Esophagus (tissue), 2 donors: ENCODE data around the gene ICAM1. TPM values are rescaled to one million over a fixed set of nuclear protein-coding genes. Genes with fewer than 3 reads are reported as not detected.
A peak's percentile ranks its signal among the peaks of the same experiment; 100 is the strongest.

Experiments
- H3K27ac ChIP-seq, 2 donors: one replicate each; pipeline ENCODE4 v1.5.1; 2013; ENCODE audit warnings: low read depth in 2 of 2, mild to moderate bottlenecking in 2 of 2, inconsistent platforms in 1 of 2, low read length in 1 of 2, moderate library complexity in 1 of 2
- H3K27me3 ChIP-seq, 2 donors: one replicate each; pipeline ENCODE4 v1.6.1; 2013; ENCODE audit warnings: low read length in 2 of 2, control low read depth in 1 of 2, mild to moderate bottlenecking in 1 of 2; ENCODE audit not compliant: insufficient read depth in 2 of 2, control insufficient read depth in 1 of 2
- H3K36me3 ChIP-seq, 2 donors: one replicate each; pipeline ENCODE4 v1.6.1; 2013; ENCODE audit warnings: low read length in 1 of 2; ENCODE audit not compliant: control insufficient read depth in 2 of 2, insufficient read depth in 2 of 2
- H3K4me1 ChIP-seq, 2 donors: one replicate each; pipeline ENCODE4 v1.6.1; 2013; ENCODE audit warnings: low read length in 1 of 2; ENCODE audit not compliant: control insufficient read depth in 2 of 2, insufficient read depth in 2 of 2
- H3K4me3 ChIP-seq, 2 donors: one replicate each; pipeline ENCODE4 v1.5.1; 2013; ENCODE audit warnings: low read length in 2 of 2, mild to moderate bottlenecking in 2 of 2, low read depth in 1 of 2, moderate library complexity in 1 of 2
- H3K9me3 ChIP-seq, 2 donors: one replicate each; pipeline ENCODE4 v1.6.1; 2013; ENCODE audit warnings: mild to moderate bottlenecking in 2 of 2, low read depth in 1 of 2, low read length in 1 of 2, moderate library complexity in 1 of 2; ENCODE audit not compliant: control insufficient read depth in 2 of 2, insufficient read depth in 1 of 2
- WGBS, 2 donors: extraction: QIAGEN DNeasy Blood & Tissue Kit; methylation state at CpG; one replicate each; pipeline ENCODE4 v1.1.7; 2013; 5-methylcytosine and 5-hydroxymethylcytosine counted together
- polyA plus RNA-seq, 2 donors: library from polyadenylated mRNA; stranded (reverse); fragments of 200-250 nt; gene quantifications; one replicate each; pipeline ENCODE4 v1.2.3, GENCODE V29; 2013
- donor health status: healthy with polysubstance abuse.
- donor health status: Bipolar disorder and iron deficiency.

The ICAM1 gene
- polyA plus RNA-seq, 2 donors = 4.8 to 8.8 TPM

DNA sequence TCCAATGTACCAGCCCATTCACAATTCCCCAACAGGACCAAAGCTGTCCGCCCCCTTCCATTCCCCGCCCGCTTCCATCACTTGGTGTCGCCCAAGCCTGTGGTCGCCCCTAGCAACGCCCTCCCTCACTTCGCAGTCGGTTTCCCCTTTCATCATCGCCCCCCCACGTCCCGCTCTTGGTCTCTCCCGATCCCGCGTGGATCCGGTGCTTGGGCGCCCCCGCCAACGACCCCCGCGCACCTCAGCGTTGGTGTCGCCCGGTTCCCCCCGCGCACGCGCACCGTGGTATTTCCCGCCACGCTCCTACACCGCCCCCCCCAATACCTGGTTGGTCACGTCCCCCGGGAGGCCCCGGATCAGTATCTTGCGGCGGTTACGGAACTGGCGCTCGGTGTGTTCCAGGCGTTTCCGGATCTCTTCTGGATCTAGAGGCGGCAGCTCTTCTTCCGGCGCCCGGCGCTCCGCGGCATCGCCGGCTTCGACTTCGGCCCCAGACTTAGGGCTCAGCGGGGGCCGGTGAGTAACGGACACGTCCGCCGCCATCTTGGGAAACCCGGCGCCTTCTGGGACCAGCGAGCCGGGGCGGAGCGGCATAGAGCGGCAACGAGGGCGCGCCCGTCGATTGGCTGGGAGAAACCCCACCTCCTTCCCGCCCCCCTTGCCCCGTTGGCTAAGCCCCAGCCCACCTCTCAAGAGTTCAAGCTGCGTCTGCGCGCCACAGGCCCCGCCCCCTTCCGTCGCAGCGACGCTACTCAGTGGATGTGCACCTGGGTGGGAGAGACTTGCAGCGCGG is 62.2 kb downstream of the ICAM1 start, which contains the start of gene RAVER1:
Gene RAVER1 (minus strand): TSS at position 565 of the 793 bp plus-strand sequence. CDS start 22 bp downstream, at position 543.
- H3K36me3 ChIP-seq = peaks cover 0 to 15% of the 10 kb centered on the region in 2 donors
- WGBS, 2 donors = 1% methylated on average over 81 to 82 of the region's 82 CpGs
- H3K4me3 ChIP-seq = peak within 1 kb of the TSS; percentile 78 to 95
- peaks cover 4 to 14% of the 10 kb centered on the region in 2 donors for H3K4me1 ChIP-seq
- H3K9me3 ChIP-seq = no peaks in the 10 kb centered on the region
- no peaks in the 10 kb centered on the region for H3K27me3 ChIP-seq
- peak within 1 kb of the TSS; percentile 87 to 92 for H3K27ac ChIP-seq

DNA sequence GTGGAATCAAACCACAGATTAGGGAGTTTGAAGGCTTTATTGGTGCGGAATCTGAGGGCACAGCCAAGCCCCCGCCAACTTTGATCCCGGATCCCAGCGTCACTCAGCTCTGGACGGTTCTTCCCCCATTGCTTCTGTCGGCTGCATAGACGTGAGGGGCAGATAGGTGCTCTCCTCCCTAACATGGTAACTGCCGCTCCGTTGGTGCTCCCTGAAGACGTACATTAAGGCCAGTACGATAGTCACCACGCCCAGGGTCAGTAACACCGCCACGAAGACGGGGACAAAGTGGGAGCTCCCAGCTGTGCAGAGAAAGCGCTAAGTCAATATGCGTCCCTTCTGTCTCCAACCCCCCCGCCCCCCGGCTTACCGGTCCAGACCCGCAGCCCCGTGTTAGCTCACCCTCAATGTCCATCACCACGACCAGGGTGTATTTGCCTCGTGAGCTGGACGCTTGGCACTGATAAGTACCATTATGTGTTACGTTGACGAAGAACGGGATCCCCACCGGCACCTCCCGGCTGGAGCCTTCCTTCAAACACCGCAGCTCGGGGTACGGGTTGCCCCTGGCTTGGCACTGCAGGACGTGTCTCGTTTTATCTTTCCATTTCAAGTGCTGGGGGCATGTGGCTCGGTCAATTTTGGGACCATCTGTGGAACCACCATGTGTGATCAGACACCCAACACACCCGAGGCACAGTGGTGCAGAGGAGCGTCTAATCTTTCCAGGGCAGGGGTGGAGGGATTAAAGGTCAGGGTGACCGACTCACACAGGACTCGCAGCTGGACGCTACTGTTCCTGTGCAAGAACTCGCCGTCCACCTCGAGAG is 63.1 kb downstream of the ICAM1 start:
- H3K4me3 ChIP-seq = peak overlapping the region; percentile 78 to 95
- peak overlapping the region; percentile 79 to 92 for H3K27ac ChIP-seq
- H3K4me1 ChIP-seq = peaks cover 4 to 14% of the 10 kb centered on the region in 2 donors
- H3K27me3 ChIP-seq = no peaks in the 10 kb centered on the region
- no peaks in the 10 kb centered on the region for H3K9me3 ChIP-seq
- 12 to 16% methylated on average over 44 of the region's 44 CpGs for WGBS, 2 donors
- peaks cover 0 to 7% of the 10 kb centered on the region in 2 donors for H3K36me3 ChIP-seq

GRCh38 chr19:10334588-10335351 is 63.9 kb downstream of the ICAM1 start:
- peak overlapping the region; percentile 79 to 92 for H3K27ac ChIP-seq
- peaks cover 7 to 14% of the 10 kb centered on the region in 2 donors for H3K4me1 ChIP-seq
- 16% methylated on average over 59 of the region's 59 CpGs for WGBS, 2 donors
- H3K27me3 ChIP-seq = no peaks in the 10 kb centered on the region
- no peaks in the 10 kb centered on the region for H3K9me3 ChIP-seq
- H3K36me3 ChIP-seq = peaks cover 0 to 5% of the 10 kb centered on the region in 2 donors
- peak overlapping the region; percentile 78 to 95 for H3K4me3 ChIP-seq

GRCh38 chr19:10335352-10335985 is 64.5 kb downstream of the ICAM1 start:
- Histone ChIP-seq H3K4me1 (peaks cover 7 to 14% of the 10 kb centered on the region in 2 donors), H3K4me3 (peak overlapping the region in 1 of 2 donors; percentile 78), H3K27me3 (no peaks in the 10 kb centered on the region), H3K27ac (no peak overlapping the region), H3K9me3 (no peaks in the 10 kb centered on the region), H3K36me3 (peaks cover 0 to under 1% of the 10 kb centered on the region in 2 donors)
- WGBS, 2 donors = 65 to 68% methylated on average over 26 of the region's 26 CpGs

Other genes starting within 250 kb of the ICAM1 start
- gene SHFL, start 184.8 kb upstream of the ICAM1 start, polyA plus RNA-seq = 10 to 100 TPM; 15.7 to 22.9 TPM
- gene ANGPTL6, start 168.4 kb upstream of the ICAM1 start, polyA plus RNA-seq = under 1 TPM; 0.28 to 0.47 TPM
- gene PPAN, start 164.8 kb upstream of the ICAM1 start, polyA plus RNA-seq = 10 to 100 TPM; 41.6 to 64.7 TPM
- 10 to 100 TPM in 1 of 2 donors, 1 to 10 TPM in 1; 6.6 to 12.8 TPM for gene P2RY11, start 159.4 kb upstream of the ICAM1 start, polyA plus RNA-seq
- gene EIF3G, start 151.2 kb upstream of the ICAM1 start, polyA plus RNA-seq = 100 to 1,000 TPM in 1 of 2 donors, 10 to 100 TPM in 1; 85.4 to 163 TPM
- gene DNMT1, start 76.2 kb upstream of the ICAM1 start, polyA plus RNA-seq = 10 to 100 TPM; 32.1 to 42.6 TPM
- 1 to 10 TPM in 1 of 2 donors, under 1 TPM in 1; 0.71 to 1.2 TPM for gene S1PR2, start 39.8 kb upstream of the ICAM1 start, polyA plus RNA-seq
- 10 to 100 TPM; 25.7 to 71.6 TPM for gene MRPL4, start 18.9 kb upstream of the ICAM1 start, polyA plus RNA-seq
- gene ICAM4, start 15.8 kb downstream of the ICAM1 start, polyA plus RNA-seq = under 1 TPM; 0.12 to 0.26 TPM
- gene ICAM5, start 18.8 kb downstream of the ICAM1 start, polyA plus RNA-seq = under 1 TPM; 0.27 to 0.45 TPM
- gene ZGLP1, start 38.7 kb downstream of the ICAM1 start, polyA plus RNA-seq = 1 to 10 TPM; 2.0 to 8.2 TPM
- 10 to 100 TPM; 18.3 to 18.5 TPM for gene FDX2, start 44.9 kb downstream of the ICAM1 start, polyA plus RNA-seq
- gene RAVER1, start 62.4 kb downstream of the ICAM1 start, polyA plus RNA-seq = 1 to 10 TPM; 7.1 to 8.2 TPM
- 1 to 10 TPM; 3.8 to 5.8 TPM for gene ICAM3, start 68.5 kb downstream of the ICAM1 start, polyA plus RNA-seq
- 10 to 100 TPM; 56.2 to 96.8 TPM for gene TYK2, start 109.5 kb downstream of the ICAM1 start, polyA plus RNA-seq
- gene CDC37, start 132.4 kb downstream of the ICAM1 start, polyA plus RNA-seq = 100 to 1,000 TPM; 162 to 206 TPM
- gene PDE4A, start 149.4 kb downstream of the ICAM1 start, polyA plus RNA-seq = 1 to 10 TPM; 1.2 to 1.3 TPM
- 10 to 100 TPM; 54.2 to 63.9 TPM for gene KEAP1, start 232.2 kb downstream of the ICAM1 start, polyA plus RNA-seq
- 10 to 100 TPM in 1 of 2 donors, 1 to 10 TPM in 1; 9.4 to 12.1 TPM for gene S1PR5, start 246.3 kb downstream of the ICAM1 start, polyA plus RNA-seq